Bone marrow (tissue), 2 donors: ENCODE results near the gene PTPRN2.

ENCODE experiments used
- DNase-seq, 2 donors: peaks; one replicate each; lab custom pipeline; 2025; lab: John Stamatoyannopoulos, UW

The PTPRN2 gene

DNA sequence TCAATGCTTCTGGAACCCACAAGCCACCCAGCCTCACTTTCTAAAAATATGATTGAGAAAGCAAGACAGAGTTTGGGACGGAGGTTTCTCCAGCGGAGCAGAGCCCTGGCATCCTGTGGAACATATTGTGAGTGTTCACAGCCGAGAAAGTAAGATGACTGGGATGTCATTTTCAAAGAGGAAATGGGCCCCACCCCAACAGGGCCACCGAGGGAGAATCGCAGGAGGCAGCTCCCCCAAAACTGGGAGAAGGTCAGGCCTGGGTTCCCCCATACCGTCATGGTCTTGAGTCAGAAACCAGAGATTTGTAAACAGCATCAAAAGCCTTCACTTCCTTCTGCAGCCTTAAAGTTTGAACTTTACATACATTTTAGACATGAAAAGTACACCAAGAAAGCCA, 560.0 kb downstream of the PTPRN2 start:
- no peak for DNase-seq

GRCh38 chr7:158026636-158027265, 560.9 kb downstream of the PTPRN2 start:
- no peak for DNase-seq

DNA sequence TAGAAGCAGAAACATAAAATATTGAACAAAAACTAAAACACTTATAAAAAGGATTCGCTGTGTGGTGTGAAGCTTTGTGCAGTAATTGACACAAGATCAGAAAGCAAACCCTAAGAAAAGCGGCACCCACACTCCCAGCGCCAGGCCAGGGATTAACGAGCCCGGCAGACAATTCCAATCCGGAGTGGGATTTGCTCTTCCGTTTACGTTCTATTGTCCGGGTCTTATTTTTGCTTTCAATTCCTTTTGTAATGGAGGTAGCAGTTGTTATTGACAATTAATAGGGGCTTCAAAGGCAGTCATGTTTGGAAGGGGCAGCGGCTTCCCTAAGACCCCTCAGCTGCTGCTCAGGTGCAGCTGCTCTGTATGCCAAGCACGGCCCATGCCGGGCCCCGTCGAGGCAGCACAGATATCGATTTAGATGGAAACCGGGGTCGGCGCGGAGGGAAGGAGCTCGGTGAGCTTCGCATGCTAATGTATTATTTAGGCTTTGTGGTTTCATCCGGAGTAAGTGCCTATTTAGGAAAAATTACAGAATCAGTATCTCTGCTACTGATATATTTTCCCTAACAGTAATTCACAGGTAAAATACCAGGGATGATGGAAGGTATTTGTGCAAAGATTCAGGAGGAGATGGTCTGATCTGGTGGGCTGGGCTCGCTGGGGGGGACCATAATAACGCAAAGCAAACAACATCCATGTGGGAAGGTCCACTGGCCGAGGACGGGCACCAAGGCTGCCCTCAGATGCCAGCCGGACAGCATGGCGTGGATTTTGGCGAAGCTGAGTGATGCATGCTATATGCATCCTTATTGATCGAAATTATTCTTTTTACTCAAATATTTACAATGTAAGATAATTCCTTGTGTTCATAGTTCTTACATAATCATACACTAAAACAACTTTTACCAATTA, 561.7 kb downstream of the PTPRN2 start:
- DNase-seq, result no peak

- no peak for DNase-seq
These were observed 562.7 kb downstream of the PTPRN2 start for GRCh38 chr7:158024881-158025280.

DNA sequence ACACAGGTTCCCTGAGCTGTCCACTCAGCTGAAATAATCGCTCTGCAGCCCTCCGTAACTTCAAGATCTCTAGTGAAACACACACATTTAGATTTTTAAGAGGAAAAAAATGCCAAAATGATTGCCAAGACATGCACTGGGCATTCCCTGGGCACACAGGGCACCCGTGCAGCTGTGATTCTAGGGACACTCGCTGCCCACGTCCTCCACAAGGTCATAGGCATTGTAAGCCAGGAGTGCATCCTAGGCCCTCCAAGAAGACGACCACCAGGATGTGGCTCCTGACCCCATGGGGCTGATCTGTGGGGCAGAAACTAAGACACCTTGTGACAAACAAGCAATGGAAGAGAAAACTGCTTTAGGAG, 563.3 kb downstream of the PTPRN2 start:
- no peak for DNase-seq

DNA sequence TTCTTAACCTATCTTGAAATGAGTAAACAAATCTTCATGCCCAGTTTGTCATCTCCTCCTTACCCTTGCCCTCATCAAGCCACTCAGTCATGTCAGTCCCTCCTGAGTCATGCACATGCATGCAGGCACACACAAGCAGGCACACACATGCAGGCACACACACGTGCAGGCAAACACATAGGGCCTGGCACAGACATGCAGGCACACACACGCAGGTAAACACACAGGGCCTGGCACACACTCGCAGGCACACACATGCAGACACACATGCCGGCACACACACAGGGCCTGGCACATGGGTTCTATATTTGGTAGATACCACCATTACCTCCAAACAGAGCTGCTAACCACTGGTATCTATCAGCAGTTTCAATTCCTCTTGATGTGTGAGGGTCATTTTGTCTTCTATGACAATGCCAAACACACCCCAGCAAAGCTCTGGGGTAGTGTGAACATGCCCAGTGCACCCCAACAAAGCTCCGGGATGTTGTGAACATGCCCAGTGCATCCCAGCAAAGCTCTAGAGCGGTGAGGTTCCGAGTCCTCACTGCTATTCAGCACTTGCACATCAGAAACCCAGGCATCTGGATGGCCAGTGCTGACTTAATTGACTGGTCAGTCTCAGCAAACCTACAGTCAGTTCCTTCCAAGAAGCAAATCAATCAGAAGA, 563.8 kb downstream of the PTPRN2 start:
- DNase-seq, result no peak

DNA sequence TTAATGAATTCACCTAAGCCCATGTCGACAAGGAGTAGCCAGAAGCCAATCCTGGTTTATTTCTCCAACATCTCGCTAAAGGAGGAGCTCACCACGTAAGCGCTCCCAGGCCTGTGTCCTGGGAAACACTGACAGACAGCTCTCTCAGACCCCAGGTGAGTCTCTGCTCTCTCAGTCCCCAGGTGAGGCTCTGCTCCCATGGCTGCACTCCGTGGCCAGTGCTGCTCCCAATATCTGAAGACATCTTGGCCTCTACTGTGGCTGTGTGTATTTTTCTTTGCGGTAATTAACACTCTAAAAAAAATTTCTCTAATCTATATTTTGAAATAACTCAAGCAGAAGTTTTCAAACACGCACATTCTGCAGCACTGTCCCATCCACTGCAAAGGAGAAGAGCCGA, 564.5 kb downstream of the PTPRN2 start:
- no peak for DNase-seq

GRCh38 chr7:158022601-158023000, 565.0 kb downstream of the PTPRN2 start:
- DNase-seq, result no peak

- no peak for DNase-seq
These were observed 565.8 kb downstream of the PTPRN2 start for GRCh38 chr7:158021836-158022235.

DNA sequence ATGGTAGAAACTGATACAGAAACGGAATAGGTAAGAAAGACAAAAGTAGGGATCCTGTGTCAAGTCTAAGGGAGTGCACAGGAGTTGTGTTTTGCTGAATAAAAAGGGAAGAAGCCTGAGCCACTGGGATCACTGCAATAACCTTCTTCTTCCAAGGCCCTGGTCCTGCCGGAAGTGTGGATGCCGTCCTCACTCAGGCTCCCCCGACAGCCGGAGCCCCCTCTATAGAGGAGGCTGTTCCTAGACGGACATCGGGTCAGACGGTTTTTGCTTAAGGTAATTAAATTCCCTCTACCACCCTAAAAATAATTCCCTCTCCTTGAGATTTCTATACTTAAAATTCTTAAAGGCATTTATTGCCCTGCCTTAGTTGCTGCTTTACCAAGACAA, 566.9 kb downstream of the PTPRN2 start:
- no peak for DNase-seq

- no peak for DNase-seq
These were observed 567.6 kb downstream of the PTPRN2 start for GRCh38 chr7:158019726-158020705.

DNA sequence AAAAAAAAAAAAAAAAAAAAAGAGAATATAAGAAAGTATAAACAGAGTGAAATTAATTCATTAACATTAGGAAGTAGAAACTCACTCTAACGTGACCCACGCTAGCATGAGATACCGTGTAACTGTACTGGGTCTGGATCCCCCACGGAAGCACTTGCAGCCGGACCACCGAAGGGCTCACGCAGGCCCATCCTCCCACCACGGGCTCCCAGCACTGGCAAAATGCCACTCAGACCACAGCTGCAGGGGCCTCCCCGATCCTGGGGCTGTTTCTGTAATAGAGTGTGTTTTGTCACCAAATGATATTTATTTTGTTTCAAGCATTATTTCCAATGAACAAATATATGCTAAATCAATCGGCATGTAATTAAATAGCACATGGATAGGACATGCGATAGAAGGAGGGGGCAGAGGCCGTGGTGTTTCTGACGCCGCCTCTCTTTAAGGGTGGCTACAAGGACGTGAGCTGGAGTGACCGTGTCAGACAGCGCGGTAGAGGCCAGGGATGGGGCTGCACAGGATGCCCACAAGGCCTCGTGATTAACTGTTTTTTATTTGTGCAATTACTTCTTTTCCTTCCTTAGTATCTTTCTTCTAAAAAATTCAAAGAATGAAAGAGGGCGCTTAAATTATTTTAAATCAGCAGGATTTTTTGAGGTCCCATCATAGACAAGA, 568.5 kb downstream of the PTPRN2 start:
- no peak for DNase-seq

GRCh38 chr7:158018098-158018762, 569.4 kb downstream of the PTPRN2 start:
- no peak for DNase-seq

DNA sequence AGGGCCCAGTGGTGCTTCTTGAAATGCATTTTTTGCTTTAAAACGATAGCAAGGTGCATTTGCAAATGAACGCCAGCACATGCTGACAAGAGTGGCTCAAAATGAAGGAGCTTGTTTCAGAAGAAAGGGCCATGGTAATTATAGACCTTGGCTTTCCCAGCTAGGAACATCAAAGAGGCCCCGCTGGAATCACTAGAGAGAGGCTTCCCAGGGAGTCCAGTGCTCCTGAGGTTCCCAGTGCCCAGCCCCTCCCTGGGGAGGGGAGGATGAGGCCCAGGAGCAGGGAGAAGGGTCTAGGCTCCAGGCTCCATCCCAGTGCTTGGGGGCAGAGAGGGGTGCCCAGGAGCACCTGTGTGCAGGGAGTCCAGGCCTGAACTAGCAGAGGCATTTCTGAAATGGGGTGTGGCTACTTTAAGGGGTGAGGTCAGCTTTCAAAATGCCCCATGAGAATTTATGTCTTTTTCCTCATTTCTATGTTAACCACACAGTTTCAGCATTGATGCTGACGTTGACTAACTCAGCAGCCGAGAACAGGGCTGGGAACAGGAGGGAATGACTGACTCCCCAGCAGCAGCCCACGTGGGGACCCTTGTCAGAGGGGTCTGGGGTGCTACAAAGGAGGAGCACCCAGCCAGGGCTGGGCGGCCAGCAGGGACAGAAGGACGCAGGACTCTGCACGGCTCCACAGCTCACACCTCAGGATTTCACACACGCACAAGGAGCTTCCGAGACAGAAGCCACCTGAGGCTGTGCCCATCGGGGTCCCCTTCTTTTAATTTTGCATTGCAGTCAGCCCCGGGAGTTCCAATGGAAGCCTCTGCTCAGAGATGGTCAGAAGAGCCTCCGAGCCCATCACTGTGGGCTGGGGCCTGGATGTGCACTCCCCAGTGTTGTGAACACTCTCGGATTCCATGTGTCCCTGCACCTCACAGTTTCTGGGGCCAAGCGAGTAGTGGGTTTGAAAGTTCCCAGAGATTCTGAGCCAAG, 570.2 kb downstream of the PTPRN2 start:
- no peak for DNase-seq

DNA sequence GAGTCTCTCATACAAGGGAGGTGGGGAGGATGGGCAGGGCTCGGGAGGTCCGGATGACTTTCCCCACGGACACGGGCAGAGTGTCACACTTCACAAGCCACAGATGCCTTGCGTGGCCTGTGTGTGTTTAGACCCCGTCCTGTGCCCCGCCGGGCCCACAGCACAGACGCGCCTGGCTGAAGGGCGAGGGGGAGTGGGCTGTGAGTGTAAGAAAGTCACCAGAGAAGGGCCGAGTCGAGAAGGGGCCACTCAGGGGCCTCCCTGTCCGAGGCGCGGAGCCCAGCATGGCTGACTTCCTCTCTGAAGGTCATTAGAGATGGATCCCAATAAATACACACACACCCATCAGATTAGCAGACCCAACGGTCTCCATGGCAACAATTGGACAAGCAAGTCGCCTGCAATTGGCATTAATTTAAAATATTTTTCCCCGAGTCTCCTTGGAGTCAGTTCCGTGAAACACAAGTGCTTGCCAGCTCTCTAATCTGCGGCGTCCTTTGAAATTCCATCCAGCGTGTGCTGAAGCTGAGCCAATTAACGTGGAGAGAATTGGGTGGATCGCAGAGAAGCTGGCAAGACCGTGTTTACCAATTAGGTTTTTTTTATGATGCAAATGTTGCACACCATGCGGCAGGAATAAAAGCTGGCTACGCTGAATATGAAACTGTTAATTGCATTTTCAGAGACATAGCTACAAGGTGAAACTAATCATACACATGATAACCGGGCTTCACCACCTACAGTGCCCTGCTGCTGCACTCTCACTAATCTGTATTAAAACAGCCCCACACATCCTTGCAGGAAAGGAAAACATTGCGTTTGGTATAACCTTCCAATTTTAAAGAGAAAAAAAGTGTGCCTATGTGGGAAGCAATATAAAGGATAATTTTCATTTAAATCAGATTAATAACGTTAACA, 571.2 kb downstream of the PTPRN2 start:
- no peak for DNase-seq

DNA sequence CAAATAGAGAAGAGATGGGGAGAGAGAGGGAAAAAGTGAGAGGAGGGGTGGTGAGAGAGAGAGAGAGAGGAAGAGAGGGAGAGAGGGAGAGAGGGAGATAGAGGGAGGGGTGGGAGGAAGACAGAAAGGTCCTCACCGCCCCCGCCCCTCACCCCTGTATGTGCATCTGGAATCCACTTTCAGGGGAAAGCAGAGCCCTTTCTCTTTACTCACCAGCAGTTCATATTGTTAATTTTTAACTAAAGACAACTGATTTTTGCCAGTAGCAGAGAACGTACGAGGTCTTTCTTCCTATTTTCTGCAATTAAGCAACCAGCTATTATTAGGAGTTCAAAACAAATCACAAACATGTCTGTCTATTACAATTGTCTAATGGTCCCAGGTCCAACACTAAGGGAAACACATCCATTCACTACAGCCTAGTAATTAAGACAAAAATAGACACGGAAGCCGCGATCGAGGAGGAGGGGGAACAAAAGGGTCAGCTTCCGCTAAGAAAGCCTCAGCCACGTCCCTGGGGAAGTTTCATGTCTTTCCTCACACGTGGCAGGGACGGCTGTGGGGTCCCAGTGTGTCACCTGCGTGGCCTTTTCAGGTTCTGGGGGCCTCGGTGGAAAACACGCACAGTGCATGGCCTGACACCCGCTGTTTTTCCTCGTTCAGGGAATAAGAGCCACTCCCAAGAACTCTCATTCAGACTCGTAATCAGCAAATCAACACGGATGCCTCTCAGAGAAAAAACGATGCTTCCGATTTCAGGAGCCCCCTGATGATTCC, 572.0 kb downstream of the PTPRN2 start:
- DNase-seq, result no peak

- DNase-seq, result no peak
These were observed 572.6 kb downstream of the PTPRN2 start for GRCh38 chr7:158014976-158015375.
